GM23248 (cell line): ENCODE results near the gene GRIN1. TPM values are rescaled to one million over a fixed set of nuclear protein-coding genes. Genes with fewer than 3 reads are reported as not detected.

Source experiments
- DNase-seq: peaks from one replicate; pipeline ENCODE4 v3.0.0-alpha.2; 2015
- H2AFZ ChIP-seq: fragments of 200-600 bp; sonication (generic); 2 replicates; pipeline ENCODE4 v1.6.1; 2016; ENCODE audit warnings: antibody characterized with exemption
- H3F3A ChIP-seq: fragments of 200-600 bp; sonication (generic); 2 replicates; pipeline ENCODE4 v1.6.1; 2016; ENCODE audit warnings: mild to moderate bottlenecking, antibody characterized with exemption, mixed run types; ENCODE audit not compliant: insufficient read depth
- H3K27ac ChIP-seq: fragments of 200-600 bp; sonication (generic); 2 replicates; pipeline ENCODE4 v1.5.1; 2016; ENCODE audit warnings: mild to moderate bottlenecking
- H3K27me3 ChIP-seq: fragments of 200-600 bp; sonication (generic); replicated peaks from 2 replicates; pipeline ENCODE4 v1.6.1; 2016; ENCODE audit warnings: mild to moderate bottlenecking; ENCODE audit not compliant: insufficient read depth
- H3K36me3 ChIP-seq: fragments of 200-600 bp; sonication (generic); 2 replicates; pipeline ENCODE4 v1.6.1; 2016; ENCODE audit warnings: low read depth, mild to moderate bottlenecking
- H3K4me1 ChIP-seq: fragments of 200-600 bp; sonication (generic); 2 replicates; pipeline ENCODE4 v1.6.1; 2016; ENCODE audit warnings: mild to moderate bottlenecking; ENCODE audit not compliant: insufficient read depth
- H3K4me2 ChIP-seq: fragments of 200-600 bp; sonication (generic); one replicate; pipeline ENCODE4 v1.6.1; 2016; ENCODE audit warnings: mild to moderate bottlenecking; ENCODE audit not compliant: unreplicated experiment
- H3K4me3 ChIP-seq: fragments of 200-600 bp; sonication (generic); 2 replicates; pipeline ENCODE4 v1.5.1; 2016; ENCODE audit warnings: mild to moderate bottlenecking
- H3K79me2 ChIP-seq: fragments of 200-600 bp; sonication (generic); 2 replicates; pipeline ENCODE4 v1.6.1; 2016; ENCODE audit warnings: mild to moderate bottlenecking; ENCODE audit not compliant: insufficient read depth
- H3K9ac ChIP-seq: fragments of 200-600 bp; sonication (generic); 2 replicates; pipeline ENCODE4 v1.6.1; 2016; ENCODE audit warnings: mild to moderate bottlenecking
- H3K9me2 ChIP-seq: fragments of 200-600 bp; sonication (generic); 2 replicates; pipeline ENCODE4 v1.6.1; 2016; ENCODE audit warnings: mixed run types, mild to moderate bottlenecking, moderate library complexity; ENCODE audit not compliant: insufficient read depth
- H3K9me3 ChIP-seq: fragments of 200-600 bp; sonication (generic); one replicate; pipeline ENCODE4 v1.6.1; 2017; ENCODE audit warnings: low read depth
- H4K20me1 ChIP-seq: fragments of 200-600 bp; sonication (generic); 2 replicates; pipeline ENCODE4 v1.6.0; 2016; ENCODE audit not compliant: insufficient read depth
- EZH2 ChIP-seq: fragments of 200-600 bp; sonication (generic); IDR thresholded peaks from 2 replicates; pipeline ENCODE4 v1.6.1; 2018; ENCODE audit warnings: antibody characterized with exemption, mild to moderate bottlenecking; ENCODE audit not compliant: insufficient read depth, poor library complexity, severe bottlenecking
- EZH2phosphoT487 ChIP-seq: fragments of 200-600 bp; sonication (generic); IDR thresholded peaks from 2 replicates; pipeline ENCODE4 v1.6.1; 2018; ENCODE audit warnings: antibody characterized with exemption, moderate library complexity, mild to moderate bottlenecking, low read depth; ENCODE audit not compliant: insufficient read depth
- WGBS, 2 experiments: methylation state at CpG; one replicate each; pipeline ENCODE4 v1.1.6; 2015 to 2017; ENCODE audit warnings: low lambda C conversion rate in 2 of 2, low coverage in 1 of 2; ENCODE audit errors: missing lambda C conversion rate in 2 of 2; 5-methylcytosine and 5-hydroxymethylcytosine counted together
- in situ Hi-C: fragments of 300-500 bp; cut with MboI; formaldehyde crosslinking; loops from 2 replicates; pipeline ENCODE4 v1.15.0; 2020
- polyA plus RNA-seq: library from polyadenylated mRNA; unstranded; fragments of >200 nt; fragmentation: Nextera tagmentation; extraction: Ambion mirVana; gene quantifications from 2 replicates; pipeline ENCODE4 v1.2.1, GENCODE V29; 2016
- total RNA-seq: library from RNA; depleted of rRNA; stranded (reverse); fragments of >200 nt; shearing (Covaris generic); gene quantifications from 2 replicates; pipeline ENCODE4 v1.2.3, GENCODE V29; 2014

Gene GRIN1
- total and polyA plus RNA-seq, 2 experiments from 2014 or later: 0.76 TPM; not detected in 1

DNA sequence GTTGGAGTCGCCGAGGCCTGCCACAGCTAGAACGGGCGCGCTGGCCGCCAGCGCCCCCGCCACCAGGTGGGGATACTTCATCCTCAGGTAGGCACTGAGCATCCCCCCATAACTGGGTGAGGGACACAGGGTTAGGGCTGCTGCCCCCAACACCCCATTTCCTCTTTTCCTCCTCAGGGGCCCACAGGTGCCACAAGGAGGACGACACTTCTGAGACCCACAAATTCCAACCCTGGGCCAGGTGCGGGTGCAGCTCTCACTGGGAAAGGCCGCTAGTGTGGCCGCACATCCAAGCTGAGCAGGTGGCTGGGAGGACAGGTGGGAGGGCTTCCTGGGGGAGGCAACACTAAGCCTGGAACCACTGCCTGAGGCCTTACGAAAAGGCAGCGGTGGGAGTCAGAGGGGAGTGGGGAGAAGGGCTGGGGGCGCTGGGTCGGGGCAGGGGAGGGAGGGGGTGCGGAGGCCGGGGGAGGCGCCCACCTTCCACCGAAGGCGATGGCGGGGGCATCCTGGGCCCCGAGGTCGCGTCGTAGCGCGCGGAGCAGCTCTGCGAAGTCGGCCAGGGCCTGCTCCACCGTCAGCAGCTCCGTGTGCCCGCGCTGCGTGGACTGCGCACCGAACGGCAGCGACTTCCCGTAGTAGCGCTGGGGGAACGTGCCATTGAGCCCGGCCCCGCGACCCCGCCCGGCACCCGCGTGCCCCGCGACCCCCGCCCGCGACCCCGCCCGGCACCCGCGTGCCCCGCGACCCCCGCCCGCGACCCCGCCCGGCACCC is 25.4 kb upstream of the GRIN1 start:
- H3K79me2 ChIP-seq: no peaks in the 10 kb centered on the region
- peak; percentile 60 for DNase-seq
- H3K9ac ChIP-seq: no peak overlapping the region
- no peak overlapping the region for H2AFZ ChIP-seq
- 71 to 77% methylated on average over 18 to 22 of the region's 66 CpGs for WGBS, 2 experiments
- H4K20me1 ChIP-seq: no peaks in the 10 kb centered on the region
- H3K27me3 ChIP-seq: no peaks in the 10 kb centered on the region
- H3F3A ChIP-seq: no peaks in the 10 kb centered on the region
- in situ Hi-C loops: loop anchor here (25.0 kb wide), 1 partner anchor 299 kb away; the partner anchor contains the start of genes EXD3 and NOXA1
- no peak overlapping the region for H3K4me3 ChIP-seq
- H3K9me3 ChIP-seq: no peaks in the 10 kb centered on the region
- H3K4me1 ChIP-seq: no peaks in the 10 kb centered on the region
- no peaks in the 10 kb centered on the region for H3K36me3 ChIP-seq
- H3K4me2 ChIP-seq: no peak overlapping the region
- no peaks in the 10 kb centered on the region for H3K9me2 ChIP-seq
- TF ChIP-seq EZH2phosphoT487 (no peak), EZH2 (no peak)
- H3K27ac ChIP-seq: no peak overlapping the region

DNA sequence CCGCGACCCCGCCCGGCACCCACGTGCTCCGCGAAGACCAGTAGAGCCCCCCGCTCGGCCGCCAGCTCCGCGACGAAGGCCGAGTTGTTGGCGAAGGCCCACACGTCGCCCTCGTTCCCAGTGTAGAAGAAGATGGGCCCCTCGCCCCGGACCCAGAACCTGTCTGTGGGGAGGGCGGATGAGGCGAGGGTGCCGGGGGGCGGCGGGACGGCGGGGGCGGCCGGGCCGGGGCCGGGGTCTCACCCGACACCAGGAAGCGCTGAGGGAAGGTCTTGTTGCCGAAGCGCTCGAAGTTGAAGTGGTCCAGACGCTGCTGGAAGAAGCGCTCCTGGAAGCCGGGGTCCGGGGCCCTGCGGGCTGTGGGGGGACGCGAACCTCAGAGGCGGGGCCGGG is 24.7 kb upstream of the GRIN1 start:
- Histone ChIP-seq H3K4me1 (no peaks in the 10 kb centered on the region), H3K9me2 (no peaks in the 10 kb centered on the region), H3F3A (no peaks in the 10 kb centered on the region), H3K9me3 (no peaks in the 10 kb centered on the region), H3K27ac (no peak overlapping the region), H2AFZ (peak overlapping the region; percentile 78), H3K79me2 (no peaks in the 10 kb centered on the region), H3K4me3 (peak overlapping the region; percentile 78), H3K9ac (peak overlapping the region; percentile 78), H3K4me2 (peak overlapping the region; percentile 73), H3K27me3 (no peaks in the 10 kb centered on the region), H4K20me1 (no peaks in the 10 kb centered on the region), H3K36me3 (no peaks in the 10 kb centered on the region)
- in situ Hi-C loops: loop anchor here (25.0 kb wide), 1 partner anchor 298 kb away; the partner anchor contains the start of genes EXD3 and NOXA1
- TF ChIP-seq EZH2phosphoT487: no peak
- no peak for TF ChIP-seq EZH2
- 0 to 1% methylated on average over 20 to 41 of the region's 45 CpGs for WGBS, 2 experiments
- DNase-seq: peak; percentile 45

DNA sequence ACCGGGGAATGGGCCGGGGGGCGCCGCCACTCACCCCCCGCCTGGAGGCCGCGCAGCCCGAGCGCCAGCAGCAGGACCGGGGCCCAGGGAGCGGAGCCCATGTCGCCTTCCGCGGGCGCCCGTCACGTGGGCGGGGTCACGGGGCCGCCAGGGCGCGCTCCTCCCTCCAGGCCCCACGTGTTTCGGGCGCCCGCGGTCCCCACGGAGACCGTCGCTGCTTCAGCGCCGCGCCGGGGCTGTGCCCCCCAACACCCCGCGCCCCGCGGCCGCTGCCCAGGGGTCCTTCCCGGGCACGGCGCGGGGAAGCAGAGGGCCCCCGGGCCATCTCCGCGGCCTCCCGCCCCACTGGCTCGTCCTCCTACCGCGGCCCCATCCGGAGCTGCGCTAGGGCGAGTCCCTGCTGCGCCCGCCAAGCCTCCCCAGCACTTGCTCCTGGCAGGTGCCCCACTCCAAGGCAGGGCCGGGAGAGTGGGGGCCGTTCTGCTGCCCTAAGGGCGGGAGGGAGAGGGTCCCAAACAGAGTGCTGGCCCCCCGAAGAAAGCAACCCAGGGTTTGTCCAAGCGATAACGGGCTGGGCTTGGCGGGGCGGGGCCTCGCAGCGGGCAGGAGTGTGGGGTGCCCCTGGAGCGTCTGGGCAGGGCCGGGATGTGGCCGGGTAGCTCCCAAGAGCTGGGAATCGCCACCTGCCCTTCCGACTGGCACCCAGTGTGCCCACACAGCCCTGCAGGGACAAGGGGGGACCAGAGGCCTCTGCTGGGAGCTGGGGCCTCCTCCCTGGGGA is 24.2 kb upstream of the GRIN1 start, which contains the start of gene DPP7:
TSS of gene DPP7 (minus strand) at position 121 of the 781 bp plus-strand sequence. CDS start at position 101, 20 bp downstream.
- no peaks in the 10 kb centered on the region for H3K4me1 ChIP-seq
- in situ Hi-C loops: loop anchor here (25.0 kb wide), 1 partner anchor 297 kb away; the partner anchor contains the start of genes EXD3 and NOXA1
- peak within 1 kb of the TSS; percentile 78 for H3K4me3 ChIP-seq
- H3K9me3 ChIP-seq: no peaks in the 10 kb centered on the region
- peak within 1 kb of the TSS; percentile 78 for H2AFZ ChIP-seq
- peak within 1 kb of the TSS; percentile 78 for H3K9ac ChIP-seq
- H3K9me2 ChIP-seq: no peaks in the 10 kb centered on the region
- TF ChIP-seq EZH2 (no peak), EZH2phosphoT487 (no peak)
- no peaks in the 10 kb centered on the region for H3K36me3 ChIP-seq
- 10 to 18% methylated on average over 20 to 50 of the region's 70 CpGs for WGBS, 2 experiments
- no peaks in the 10 kb centered on the region for H3K79me2 ChIP-seq
- H3K4me2 ChIP-seq: peak within 1 kb of the TSS; percentile 73
- H3F3A ChIP-seq: no peaks in the 10 kb centered on the region
- peak; percentile 83 for DNase-seq
- H3K27ac ChIP-seq: no peak within 1 kb of the TSS
- H3K27me3 ChIP-seq: no peaks in the 10 kb centered on the region
- no peaks in the 10 kb centered on the region for H4K20me1 ChIP-seq

DNA sequence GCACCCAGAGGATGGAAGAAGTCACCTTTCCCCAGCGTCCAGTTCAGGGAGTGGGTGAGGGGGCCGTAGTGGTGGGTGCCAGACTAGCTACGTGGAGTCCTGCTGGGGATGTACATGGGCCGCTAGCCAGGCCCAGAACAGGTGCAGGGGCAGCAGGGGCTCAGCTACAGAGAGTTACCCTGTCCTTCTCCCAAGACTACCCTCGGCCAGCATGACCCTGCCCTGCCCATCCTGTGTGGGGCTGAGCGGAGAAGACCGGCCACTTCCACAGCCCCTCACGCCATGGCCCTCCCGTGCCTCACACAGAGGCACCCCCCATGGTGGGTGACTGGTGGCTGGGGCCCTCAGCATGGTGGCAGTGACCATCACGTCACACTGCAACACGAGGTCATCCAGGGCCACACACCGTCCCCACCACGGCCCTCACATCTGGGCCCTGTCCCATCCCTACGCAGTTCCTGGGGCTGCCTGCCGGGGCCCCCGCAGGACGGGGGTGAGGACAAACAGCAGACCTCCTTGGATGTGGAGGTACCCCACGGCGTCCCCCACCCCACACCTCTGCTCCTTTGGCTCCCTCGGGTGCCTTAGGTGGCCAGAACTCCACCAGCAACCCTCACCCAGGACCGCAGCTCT is 23.4 kb upstream of the GRIN1 start:
- no peak for TF ChIP-seq EZH2phosphoT487
- TF ChIP-seq EZH2: no peak
- Histone ChIP-seq H3K27me3 (no peaks in the 10 kb centered on the region), H3K27ac (no peak overlapping the region), H3F3A (no peaks in the 10 kb centered on the region), H3K4me2 (no peak overlapping the region), H3K4me1 (no peaks in the 10 kb centered on the region), H3K79me2 (no peaks in the 10 kb centered on the region), H3K36me3 (no peaks in the 10 kb centered on the region), H2AFZ (no peak overlapping the region), H3K9ac (no peak overlapping the region), H3K4me3 (no peak overlapping the region), H3K9me2 (no peaks in the 10 kb centered on the region), H4K20me1 (no peaks in the 10 kb centered on the region), H3K9me3 (no peaks in the 10 kb centered on the region)
- in situ Hi-C loops: loop anchor here (25.0 kb wide), 1 partner anchor 297 kb away; the partner anchor contains the start of genes EXD3 and NOXA1
- DNase-seq: no peak
- WGBS, 2 experiments: 67 to 74% methylated on average over 18 to 19 of the region's 21 CpGs
